HG02642 (cell line): ENCODE results near the gene PEAK3.

Experiments used
- ATAC-seq: cut with Tn5 transposase; IDR thresholded peaks from one replicate; pipeline ENCODE4 v1.9.1; 2021; ENCODE audit warnings: mild to moderate bottlenecking; ENCODE audit not compliant: unreplicated experiment, poor library complexity

The PEAK3 gene

DNA sequence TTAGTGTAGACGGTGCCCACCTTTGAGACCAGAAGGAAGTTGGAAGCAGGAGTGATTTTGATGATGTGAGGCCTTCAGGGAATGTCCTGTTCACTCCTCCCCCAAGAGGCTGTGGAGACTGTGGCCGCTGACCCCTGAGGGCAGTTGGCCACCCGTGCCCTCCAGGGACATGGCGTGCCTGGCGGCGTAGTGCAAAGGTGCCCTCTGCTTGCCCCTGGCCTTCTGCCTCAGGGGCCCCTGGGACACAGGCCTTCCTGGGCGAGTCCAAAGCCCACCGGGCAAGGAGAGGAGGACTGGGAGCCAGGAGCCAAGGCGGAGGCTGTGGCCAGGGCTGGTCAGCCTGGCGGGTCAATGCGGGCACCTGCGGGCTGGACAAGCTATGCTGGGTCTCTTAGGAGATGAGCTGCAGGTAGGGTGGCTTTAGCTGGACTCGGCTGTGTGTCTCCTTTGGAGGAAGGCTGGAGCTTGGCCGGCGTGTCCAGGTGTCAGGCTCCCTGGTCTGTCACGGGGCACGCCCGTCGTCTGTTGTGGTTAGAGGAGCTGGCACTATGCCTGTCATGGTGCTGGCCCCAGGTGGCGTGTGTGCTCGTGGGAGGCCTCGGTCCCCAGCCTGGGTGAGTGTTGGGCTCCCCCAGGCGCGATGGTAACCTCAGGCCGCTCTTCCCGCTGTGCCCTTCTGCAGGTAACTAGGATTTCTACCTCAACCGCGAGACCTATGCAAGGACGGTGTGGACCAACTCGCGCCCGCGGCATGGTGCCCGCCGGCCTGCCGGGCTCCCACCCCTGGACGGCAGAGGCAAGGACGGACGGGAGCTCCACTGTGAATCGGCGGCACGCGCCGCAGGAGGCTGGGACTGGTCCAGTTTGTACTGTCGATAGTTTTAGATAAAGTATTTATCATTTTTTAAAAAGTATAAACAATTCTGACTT is 52.6 kb downstream of the PEAK3 start:
- no peak for ATAC-seq

DNA sequence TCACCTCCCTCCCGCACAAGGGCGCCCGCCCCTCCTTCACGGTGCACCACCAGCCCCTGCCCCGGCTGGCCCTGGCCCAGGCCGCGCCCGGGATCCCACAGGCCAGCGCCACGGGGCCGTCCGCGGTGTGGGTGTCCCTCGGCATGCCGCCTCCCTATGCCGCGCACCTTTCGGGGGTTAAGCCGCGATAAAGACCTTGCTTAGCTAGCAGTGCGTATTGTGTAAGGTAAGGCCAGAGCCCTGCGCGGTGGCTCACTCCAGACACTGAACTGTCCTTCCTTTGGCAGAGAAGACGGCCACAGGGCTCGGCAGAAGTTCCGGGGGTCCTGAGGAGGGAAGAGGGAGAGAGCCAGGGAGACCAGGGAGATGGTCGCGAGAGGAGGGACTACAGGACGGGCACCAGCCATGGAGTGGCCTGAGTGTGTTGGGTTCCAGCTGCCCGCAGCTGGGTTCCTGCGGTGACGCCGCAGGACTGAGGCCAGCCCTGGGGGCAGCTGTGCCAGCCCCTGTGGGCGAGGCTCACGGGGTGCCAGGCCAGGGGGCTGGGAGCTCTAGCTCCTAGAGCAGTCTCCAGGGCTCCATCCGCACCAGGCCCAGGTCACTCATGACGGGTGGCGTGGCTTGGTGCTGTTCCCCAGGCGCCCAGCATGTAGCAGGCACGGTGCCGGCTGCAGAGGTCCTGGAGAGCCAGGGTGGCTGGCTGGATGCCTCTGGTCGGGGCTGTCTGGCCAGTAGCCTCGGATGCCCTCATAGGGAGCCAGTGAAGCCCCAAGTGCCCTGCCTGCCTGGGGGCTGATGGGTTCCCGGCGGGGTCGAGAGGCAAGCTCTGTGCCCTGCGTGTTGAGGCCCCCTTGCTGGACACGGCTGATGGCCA is 53.6 kb downstream of the PEAK3 start:
- ATAC-seq, result no peak

DNA sequence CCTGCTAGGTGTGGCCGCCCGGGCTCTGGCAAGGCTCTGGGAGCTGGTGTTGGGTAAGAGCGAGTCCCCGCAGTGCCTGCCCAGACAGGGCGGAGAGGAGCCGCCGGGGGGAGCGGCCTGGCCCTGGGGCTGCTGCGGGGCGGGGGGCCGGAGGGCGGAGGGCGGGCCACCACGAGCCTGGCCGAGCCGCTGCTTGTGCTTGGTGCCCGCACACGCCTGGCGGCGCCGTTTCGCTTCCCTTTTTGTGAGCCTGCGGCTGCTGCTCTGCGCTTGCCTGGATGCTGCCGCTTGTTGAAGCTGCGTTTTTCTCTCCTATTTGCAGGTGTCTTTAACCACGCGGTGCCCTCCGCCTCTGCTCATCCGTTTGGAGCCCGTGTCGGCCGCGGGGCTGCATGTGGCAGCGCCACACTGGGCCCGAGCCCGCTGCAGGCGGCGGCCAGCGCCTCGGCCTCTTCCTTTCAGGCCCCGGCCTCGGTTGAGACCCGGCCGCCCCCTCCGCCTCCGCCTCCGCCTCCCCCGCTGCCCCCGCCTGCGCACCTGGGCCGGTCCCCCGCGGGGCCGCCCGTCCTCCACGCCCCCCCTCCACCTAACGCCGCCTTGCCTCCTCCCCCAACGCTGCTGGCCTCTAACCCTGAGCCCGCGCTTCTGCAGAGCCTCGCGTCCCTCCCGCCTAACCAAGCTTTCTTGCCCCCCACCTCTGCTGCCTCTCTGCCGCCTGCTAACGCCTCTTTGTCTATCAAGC is 54.4 kb downstream of the PEAK3 start:
- no peak for ATAC-seq

DNA sequence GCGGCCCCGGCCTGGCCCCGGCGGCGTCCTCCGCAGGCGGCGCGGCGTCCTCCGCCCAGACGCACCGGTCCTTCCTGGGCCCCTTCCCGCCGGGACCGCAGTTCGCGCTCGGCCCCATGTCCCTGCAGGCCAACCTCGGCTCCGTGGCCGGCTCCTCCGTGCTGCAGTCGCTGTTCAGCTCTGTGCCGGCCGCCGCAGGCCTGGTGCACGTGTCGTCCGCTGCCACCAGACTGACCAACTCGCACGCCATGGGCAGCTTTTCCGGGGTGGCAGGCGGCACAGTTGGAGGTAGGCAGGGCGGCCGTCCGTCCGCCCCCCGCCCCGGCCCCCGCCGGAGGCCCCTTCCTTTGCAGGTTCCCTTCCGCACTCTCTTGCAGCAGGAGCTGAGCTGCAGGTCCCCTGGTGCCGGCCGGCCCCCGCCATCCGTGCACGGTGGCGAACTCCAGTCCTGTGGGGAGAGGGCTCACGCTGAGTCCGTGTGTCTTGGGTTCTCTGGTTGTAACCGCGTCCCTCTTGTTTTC is 55.1 kb downstream of the PEAK3 start:
- ATAC-seq, result no peak

DNA sequence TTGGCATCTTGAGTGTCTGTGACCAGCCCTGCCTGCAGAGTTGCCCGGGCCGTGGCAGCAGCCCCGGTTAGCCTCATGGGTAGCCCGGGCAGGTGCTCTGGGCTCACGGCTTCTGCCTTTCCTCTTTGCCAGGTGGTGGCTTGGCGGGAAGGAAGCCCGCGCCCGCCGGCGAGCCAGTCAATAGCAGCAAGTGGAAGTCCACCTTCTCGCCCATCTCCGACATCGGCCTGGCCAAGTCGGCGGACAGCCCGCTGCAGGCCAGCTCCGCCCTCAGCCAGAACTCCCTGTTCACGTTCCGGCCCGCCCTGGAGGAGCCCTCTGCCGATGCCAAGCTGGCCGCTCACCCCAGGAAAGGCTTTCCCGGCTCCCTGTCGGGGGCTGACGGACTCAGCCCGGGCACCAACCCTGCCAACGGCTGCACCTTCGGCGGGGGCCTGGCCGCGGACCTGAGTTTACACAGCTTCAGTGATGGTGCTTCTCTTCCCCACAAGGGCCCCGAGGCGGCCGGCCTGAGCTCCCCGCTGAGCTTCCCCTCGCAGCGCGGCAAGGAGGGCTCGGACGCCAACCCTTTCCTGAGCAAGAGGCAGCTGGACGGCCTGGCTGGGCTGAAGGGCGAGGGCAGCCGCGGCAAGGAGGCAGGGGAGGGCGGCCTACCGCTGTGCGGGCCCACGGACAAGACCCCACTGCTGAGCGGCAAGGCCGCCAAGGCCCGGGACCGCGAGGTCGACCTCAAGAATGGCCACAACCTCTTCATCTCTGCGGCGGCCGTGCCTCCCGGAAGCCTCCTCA is 55.7 kb downstream of the PEAK3 start:
- no peak for ATAC-seq

DNA sequence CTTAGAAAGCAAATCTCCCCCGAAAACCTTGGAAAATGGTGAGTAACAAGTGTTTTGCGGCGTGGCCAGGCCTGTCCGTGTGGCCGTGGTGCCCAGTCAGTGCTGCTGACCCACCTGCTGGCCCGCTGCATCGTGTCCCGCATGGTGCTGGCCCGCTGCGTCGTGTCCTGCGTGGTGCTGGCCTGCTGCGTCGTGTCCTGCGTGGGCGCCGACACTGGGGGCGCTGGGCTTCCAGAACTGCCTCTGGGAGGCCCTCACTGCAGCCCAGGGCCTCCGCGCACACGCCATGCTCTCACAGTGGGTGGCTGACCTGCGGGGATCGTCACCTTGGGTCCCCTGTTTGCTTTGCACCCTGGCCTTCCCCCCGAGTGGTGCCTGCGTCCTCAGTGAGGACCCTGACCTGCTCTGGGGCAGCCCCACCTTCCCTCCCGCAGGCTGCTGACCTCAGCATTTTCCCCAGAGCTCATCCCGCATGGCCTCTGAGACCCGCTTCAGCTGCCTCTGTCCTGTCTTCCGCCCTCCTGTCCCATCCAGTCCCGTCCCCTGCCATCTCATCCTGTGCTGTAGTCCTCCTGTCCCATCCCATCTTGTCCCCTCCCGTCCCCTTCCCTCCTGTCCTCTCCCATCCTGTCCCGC is 56.4 kb downstream of the PEAK3 start:
- no peak for ATAC-seq

DNA sequence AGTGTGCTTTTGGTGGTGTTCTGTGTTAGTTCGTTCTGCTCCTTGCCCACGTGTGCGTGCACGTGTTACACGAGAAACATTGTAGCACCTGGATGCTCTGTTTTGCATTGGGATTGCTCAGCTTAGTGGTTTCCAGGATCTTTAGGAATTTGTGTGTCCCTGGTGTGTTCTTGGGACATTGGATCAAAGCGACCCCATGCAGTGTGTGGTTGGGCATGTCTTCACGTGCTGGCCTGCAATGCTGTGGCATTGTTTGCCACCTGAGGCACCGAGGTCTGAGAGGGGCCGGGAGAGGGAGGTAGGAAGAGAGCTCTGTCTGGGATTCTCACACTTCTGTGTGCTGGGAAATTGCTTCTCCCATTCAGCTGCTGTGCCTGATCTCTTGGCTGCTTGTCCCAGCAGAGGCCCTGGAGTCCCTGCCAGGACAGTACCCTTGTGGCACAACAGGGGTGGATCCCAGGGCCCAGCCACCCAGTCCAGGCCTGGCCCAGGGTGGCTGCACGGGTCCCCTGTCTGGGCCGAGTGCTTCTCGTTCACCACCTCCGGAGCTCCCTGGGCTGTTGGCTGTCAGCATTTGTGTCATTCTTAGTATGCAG is 57.1 kb downstream of the PEAK3 start:
- no peak for ATAC-seq
